OCI-LY7 (cell line): ENCODE results near the gene GPATCH2L.

Experiments used
- CTCF ChIP-seq: fragments of 200-600 bp; sonication (generic); conservative IDR thresholded peaks from 2 replicates; pipeline ENCODE4 v1.5.1; 2014; ENCODE audit warnings: mild to moderate bottlenecking, antibody characterized with exemption, low read length, moderate library complexity, mixed read lengths
- EZH2phosphoT487 ChIP-seq: fragments of 200-600 bp; sonication (generic); IDR thresholded peaks from 2 replicates; pipeline ENCODE4 v1.6.1; 2018; ENCODE audit warnings: low read depth, borderline replicate concordance, mild to moderate bottlenecking, mixed run types, antibody characterized with exemption, low read length, moderate library complexity, mixed read lengths

GRCh38 chr14:76143642-76144041 lies 8.1 kb upstream of the GPATCH2L start:
- no peak for TF ChIP-seq CTCF
- TF ChIP-seq EZH2phosphoT487, result no peak
